CD4-positive, alpha-beta T cell (primary cell): ENCODE measurements around the gene SPAG9. TPM values are rescaled to one million over a fixed set of nuclear protein-coding genes. Genes with fewer than 3 reads are reported as not detected.

Experiments used
- ATAC-seq: fragments of 200-7000 bp; cut with Tn5 transposase; one replicate; pipeline ENCODE4 v1.10.0; 2022; ENCODE audit warnings: mild to moderate bottlenecking; ENCODE audit not compliant: poor library complexity
- CTCF ChIA-PET: fragments of 350-600 bp; sonication (Branson Sonifier 250); formaldehyde crosslinking; loops from one replicate; lab custom pipeline; 2021; ENCODE audit warnings: antibody characterized with exemption, inconsistent platforms; lab: Charles Lee
- POLR2A ChIA-PET: fragments of 350-600 bp; sonication (Branson Sonifier 250); formaldehyde crosslinking; loops from one replicate; lab custom pipeline; 2021; ENCODE audit warnings: antibody characterized with exemption, inconsistent platforms; lab: Charles Lee
- DNase-seq, 14 experiments: peaks; one replicate each; pipeline ENCODE4 v3.0.0-alpha.2; 2013 to 2020; ENCODE audit warnings: mixed read lengths in 2 of 14
- H3K27ac ChIP-seq, 2 donors: one replicate each; pipeline versions ENCODE4 v1.5.1 to v1.7.0; 2013; ENCODE audit warnings: low read length in 2 of 2, low read depth in 1 of 2, mild to moderate bottlenecking in 1 of 2
- H3K27me3 ChIP-seq, 2 experiments: 1 replicate in 1 of 2; 2 replicates in 1 of 2; pipeline versions ENCODE4 v1.6.1 to v1.7.0; 2013; ENCODE audit warnings: low read length in 2 of 2, control low read depth in 1 of 2, mild to moderate bottlenecking in 1 of 2, moderate library complexity in 1 of 2; ENCODE audit not compliant: insufficient read depth in 2 of 2, control insufficient read depth in 1 of 2
- H3K36me3 ChIP-seq: one replicate; pipeline ENCODE4 v1.6.1; 2013; ENCODE audit warnings: low read length, control low read depth; ENCODE audit not compliant: insufficient read depth
- H3K4me1 ChIP-seq: one replicate; pipeline ENCODE4 v1.6.1; 2013; ENCODE audit warnings: low read length, control low read depth; ENCODE audit not compliant: insufficient read depth
- H3K4me3 ChIP-seq: one replicate; pipeline ENCODE4 v1.5.1; 2013; ENCODE audit warnings: mild to moderate bottlenecking, low read length, moderate library complexity
- H3K9me3 ChIP-seq, 2 experiments: 1 replicate in 1 of 2; 2 replicates in 1 of 2; pipeline versions ENCODE4 v1.6.1 to v1.7.0; 2013; ENCODE audit warnings: low read length in 2 of 2, mild to moderate bottlenecking in 2 of 2, control low read depth in 1 of 2, moderate library complexity in 1 of 2; ENCODE audit not compliant: control insufficient read depth in 1 of 2, insufficient read depth in 1 of 2
- H3K27ac Mint-ChIP-seq: one replicate; pipeline ENCODE4 v1.8.0; 2020; ENCODE audit warnings: mixed read lengths
- H3K27me3 Mint-ChIP-seq: one replicate; pipeline ENCODE4 v1.8.0; 2021; ENCODE audit warnings: mixed read lengths
- H3K36me3 Mint-ChIP-seq: one replicate; pipeline ENCODE4 v1.8.0; 2021; ENCODE audit warnings: low read depth, mixed read lengths
- H3K4me1 Mint-ChIP-seq: one replicate; pipeline ENCODE4 v1.8.0; 2021; ENCODE audit warnings: low read depth, mixed read lengths
- H3K4me3 Mint-ChIP-seq: one replicate; pipeline ENCODE4 v1.8.0; 2020; ENCODE audit warnings: mild to moderate bottlenecking, mixed read lengths
- H3K9me3 Mint-ChIP-seq: one replicate; pipeline ENCODE4 v1.8.0; 2020; ENCODE audit warnings: mixed read lengths
- CTCF ChIP-seq: fragments of 200-600 bp; IDR thresholded peaks from one replicate; pipeline ENCODE4 v1.8.0; 2022; ENCODE audit warnings: antibody characterized with exemption, mild to moderate bottlenecking
- intact Hi-C, 2 experiments: fragments of 100-400 bp; cut with DNase I in 1 of 2; cut with micrococcal nuclease in 1 of 2; formaldehyde crosslinking; loops; one replicate each; pipeline versions ENCODE4 v1.15.1 to v1.9.0; 2023 to 2025; cut with DNase I, micrococcal nuclease
- total RNA-seq, 174 experiments: library from RNA in 2 of 174; stranded (reverse) in 2 of 174; gene quantifications; one replicate each; pipeline ENCODE4 v1.2.3 and lab custom pipeline; 2021 to 2026

The SPAG9 gene
- total RNA-seq, 2 experiments from 2014 or later = 60.2 to 64.6 TPM

DNA sequence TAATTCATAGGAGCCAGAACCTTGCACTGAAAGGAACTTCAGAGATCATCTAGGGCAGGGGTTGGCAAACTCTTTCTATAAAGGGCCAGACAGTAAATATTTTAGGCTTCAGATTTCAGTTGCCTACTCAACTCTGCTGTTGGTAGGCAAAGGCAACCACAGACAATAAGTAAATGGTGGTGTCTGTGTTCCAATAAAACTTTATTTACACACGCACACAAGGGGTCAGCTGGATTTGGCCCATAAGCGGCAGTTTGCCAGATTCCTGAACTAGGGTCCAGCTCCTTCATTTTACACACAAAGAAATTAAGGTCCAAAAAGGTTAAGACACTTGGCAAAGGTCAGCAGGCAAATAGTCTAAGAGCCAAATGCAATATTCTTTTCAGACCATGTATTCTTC, 107.3 kb downstream of the SPAG9 start:
- ATAC-seq (no peak), DNase-seq (no peak)
- H3K9me3 ChIP-seq = no peaks in the 10 kb centered on the region
- H3K4me3 ChIP-seq = no peak overlapping the region
- CTCF ChIA-PET = interaction anchor here (1.3 kb wide), 1 partner anchor 140 kb away, joined by 3 read pairs; the partner anchor contains the start of gene NME1
- Mint-ChIP-seq H3K36me3 (peaks cover 57% of the 10 kb centered on the region), H3K27me3 (no peaks in the 10 kb centered on the region), H3K4me3 (no peak overlapping the region), H3K9me3 (no peaks in the 10 kb centered on the region), H3K4me1 (no peaks in the 10 kb centered on the region), H3K27ac (no peak overlapping the region)
- TF ChIP-seq CTCF = no peak
- H3K36me3 ChIP-seq = peaks cover 37% of the 10 kb centered on the region
- H3K4me1 ChIP-seq = no peaks in the 10 kb centered on the region
- intact Hi-C loops = no loop called here
- POLR2A ChIA-PET = no interaction called here
- no peaks in the 10 kb centered on the region for H3K27me3 ChIP-seq
- no peak overlapping the region for H3K27ac ChIP-seq

GRCh38 chr17:51012538-51012937, 108.1 kb downstream of the SPAG9 start:
- Histone ChIP-seq H3K36me3 (peaks cover 36% of the 10 kb centered on the region), H3K4me3 (no peak overlapping the region), H3K27ac (no peak overlapping the region), H3K27me3 (no peaks in the 10 kb centered on the region), H3K9me3 (no peaks in the 10 kb centered on the region), H3K4me1 (no peaks in the 10 kb centered on the region)
- ChIA-PET POLR2A (no interaction called here), CTCF (interaction anchor here (1.3 kb wide), 1 partner anchor 141 kb away, joined by 3 read pairs; the partner anchor contains the start of gene NME1)
- intact Hi-C loops = no loop called here
- DNase-seq (no peak), ATAC-seq (no peak)
- H3K4me3 Mint-ChIP-seq = no peak overlapping the region
- H3K36me3 Mint-ChIP-seq = peaks cover 50% of the 10 kb centered on the region
- no peaks in the 10 kb centered on the region for H3K4me1 Mint-ChIP-seq
- no peaks in the 10 kb centered on the region for H3K27me3 Mint-ChIP-seq
- no peak for TF ChIP-seq CTCF
- H3K9me3 Mint-ChIP-seq = no peaks in the 10 kb centered on the region
- no peak overlapping the region for H3K27ac Mint-ChIP-seq

DNA sequence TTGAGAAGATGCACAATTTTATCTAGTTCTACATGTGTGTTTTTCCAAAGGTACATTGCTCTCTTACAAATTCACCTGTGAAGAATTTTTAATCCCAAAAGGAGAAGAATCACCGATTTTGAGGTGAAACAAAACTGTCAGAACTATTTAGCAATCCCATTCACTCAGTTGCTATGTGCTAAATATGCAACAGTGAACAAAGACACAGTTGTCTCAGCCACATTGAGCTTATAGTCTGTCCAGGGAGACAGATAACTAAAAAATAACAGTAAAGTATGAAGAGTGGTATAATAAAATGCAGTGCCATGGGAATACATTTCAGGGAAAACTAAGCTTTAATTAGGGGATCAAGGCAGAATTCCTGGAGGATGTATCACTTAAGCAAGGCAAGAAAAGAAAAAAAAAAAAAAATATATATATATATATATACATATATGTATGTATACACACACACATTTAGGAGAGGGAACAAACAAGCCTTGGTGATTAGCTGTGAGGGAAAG, 110.4 kb downstream of the SPAG9 start:
- H3K36me3 Mint-ChIP-seq = peaks cover 44% of the 10 kb centered on the region
- H3K9me3 Mint-ChIP-seq = no peaks in the 10 kb centered on the region
- no peaks in the 10 kb centered on the region for H3K9me3 ChIP-seq
- TF ChIP-seq CTCF = no peak
- no peak for DNase-seq
- no peaks in the 10 kb centered on the region for H3K4me1 ChIP-seq
- peaks cover 45% of the 10 kb centered on the region for H3K36me3 ChIP-seq
- no peak overlapping the region for H3K27ac ChIP-seq
- no peaks in the 10 kb centered on the region for H3K4me1 Mint-ChIP-seq
- ChIA-PET CTCF (interaction anchor here (0.6 kb wide), 1 partner anchor 51 kb away, joined by 11 read pairs; no protein-coding TSS in a partner anchor), POLR2A (interaction anchor here (1.0 kb wide), 1 partner anchor 143 kb away, joined by 3 read pairs; the partner anchor contains the start of gene NME1)
- no peak for ATAC-seq
- no peaks in the 10 kb centered on the region for H3K27me3 ChIP-seq
- H3K4me3 Mint-ChIP-seq = no peak overlapping the region
- H3K27ac Mint-ChIP-seq = no peak overlapping the region
- intact Hi-C loops = no loop called here
- H3K4me3 ChIP-seq = no peak overlapping the region
- H3K27me3 Mint-ChIP-seq = no peaks in the 10 kb centered on the region
